HG03135 (cell line): ENCODE results near the gene PDGFC.
A peak's percentile ranks its signal among the peaks of the same experiment; 100 is the strongest.

Experiments
- ATAC-seq: cut with Tn5 transposase; IDR thresholded peaks from one replicate; pipeline ENCODE4 v1.9.1; 2021; ENCODE audit warnings: mild to moderate bottlenecking, moderate library complexity; ENCODE audit not compliant: unreplicated experiment

Gene PDGFC

DNA sequence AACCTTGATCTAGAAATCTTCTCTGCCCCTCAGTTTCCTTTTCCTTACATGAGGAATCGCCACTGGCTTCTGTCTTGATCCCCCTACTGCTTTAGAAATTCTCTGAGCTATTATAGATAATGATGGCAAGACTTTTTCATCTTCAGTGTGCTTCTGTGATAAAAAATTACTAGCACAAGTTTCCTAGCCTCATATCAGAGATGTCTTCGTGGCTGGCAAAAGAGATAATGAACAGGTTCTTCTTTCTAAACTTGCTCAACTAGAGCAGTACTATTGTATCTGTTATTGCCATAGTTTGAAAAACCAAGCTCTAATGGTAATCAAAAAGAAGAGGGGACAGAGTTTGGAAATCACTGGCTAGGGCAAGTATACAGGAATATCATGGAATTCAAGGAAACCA is 4.1 kb upstream of the PDGFC start:
- ATAC-seq = no peak

GRCh38 chr4:156974264-156974663 is 2.7 kb upstream of the PDGFC start:
- no peak for ATAC-seq

DNA sequence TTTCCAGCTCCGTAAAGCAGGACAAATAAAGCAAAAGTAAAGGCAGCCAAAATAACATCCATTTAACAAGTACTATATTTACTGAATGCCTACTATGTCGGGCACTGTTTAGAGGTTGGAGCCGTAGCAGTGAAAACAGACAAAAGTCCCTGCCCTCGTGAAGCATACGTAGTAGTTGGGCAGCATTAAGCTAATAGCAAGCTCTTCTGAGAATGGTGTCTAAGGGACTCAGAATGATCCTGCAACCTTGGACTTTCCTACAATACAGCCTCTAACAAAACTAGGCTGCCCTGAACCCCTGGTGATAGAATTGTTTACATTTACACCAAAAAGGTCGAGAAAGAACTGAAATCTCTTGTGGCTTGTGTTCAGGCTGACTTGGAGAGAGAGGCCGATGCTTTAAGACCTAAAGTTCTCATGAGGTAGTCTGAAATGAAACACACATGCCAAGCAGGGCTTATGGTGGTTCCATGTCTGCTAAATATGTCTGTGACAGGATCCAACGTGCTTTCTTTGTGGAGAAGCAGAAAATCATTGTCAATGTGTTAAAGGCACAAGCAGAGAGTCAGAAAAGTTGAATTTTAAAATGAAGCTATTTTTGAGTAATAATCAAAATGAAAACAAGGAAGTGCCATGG is 898 bp upstream of the PDGFC start:
- no peak for ATAC-seq

GRCh38 chr4:156971165-156971675 is 379 bp downstream of the PDGFC start:
- no peak for ATAC-seq

GRCh38 chr4:156970501-156971164 is 966 bp downstream of the PDGFC start:
- ATAC-seq = no peak

DNA sequence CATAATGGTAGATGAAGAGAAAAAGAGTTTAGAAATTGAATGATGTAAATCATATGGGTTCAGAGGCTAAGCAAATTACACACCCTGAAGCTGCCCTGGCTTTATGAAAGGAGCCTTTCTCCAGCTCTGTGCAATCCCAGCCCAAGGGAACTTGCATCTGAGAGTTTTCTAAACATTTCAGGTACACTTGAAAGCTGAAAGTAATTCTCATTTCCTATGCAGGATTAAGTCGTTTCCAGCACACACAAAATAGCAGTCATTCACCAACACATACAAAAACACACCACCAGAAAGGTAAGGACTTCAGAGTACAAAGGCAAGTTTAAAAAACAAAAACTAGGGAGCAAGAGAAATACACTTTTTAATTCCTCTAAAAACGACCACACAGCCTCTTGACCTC is 1.7 kb downstream of the PDGFC start:
- no peak for ATAC-seq

- ATAC-seq = no peak
Observed at GRCh38 chr4:156969101-156969500, 2.5 kb downstream of the PDGFC start.

DNA sequence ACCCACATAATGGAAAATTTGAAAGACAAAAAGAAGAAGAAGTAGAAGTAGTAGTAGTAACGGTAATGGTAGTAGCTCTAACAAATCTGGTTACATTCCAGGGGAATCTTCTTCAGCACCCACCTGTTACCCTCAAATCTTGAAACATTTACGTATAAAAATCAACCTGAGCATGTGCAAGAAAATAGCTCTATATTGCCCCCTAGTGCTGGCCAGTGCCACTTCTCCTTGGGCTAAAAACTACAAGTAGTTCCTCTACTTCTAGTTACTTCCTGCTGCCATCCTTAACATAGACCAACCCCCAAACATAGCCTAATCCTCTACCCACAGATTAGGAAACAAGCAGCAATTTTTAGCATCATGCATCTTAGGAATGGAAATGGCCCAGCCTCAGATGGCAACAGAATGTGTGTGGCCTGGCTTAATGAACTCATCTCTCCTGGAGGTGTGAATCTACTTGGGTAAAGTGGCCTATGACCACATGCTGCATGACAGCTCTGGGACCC is 3.1 kb downstream of the PDGFC start:
- ATAC-seq = peak; percentile 63

DNA sequence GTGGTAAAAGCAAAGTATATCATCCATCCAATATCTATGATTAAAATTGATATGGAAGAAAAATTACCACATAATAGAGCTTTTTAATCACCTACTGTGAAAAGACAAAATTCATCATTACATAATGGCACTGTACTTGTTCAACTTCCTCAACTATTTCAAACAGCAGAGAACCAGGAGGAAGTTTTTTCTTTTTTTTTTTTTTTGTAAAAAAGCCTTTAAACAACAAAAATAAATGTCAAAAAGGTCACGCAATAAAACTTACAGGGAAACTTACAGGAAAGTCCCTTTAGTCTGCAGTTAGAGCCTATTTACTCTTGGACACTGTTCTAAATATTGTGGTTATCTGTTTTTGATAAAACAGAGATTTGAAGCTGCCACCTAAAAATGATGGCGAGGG is 4.8 kb downstream of the PDGFC start:
- ATAC-seq = no peak

DNA sequence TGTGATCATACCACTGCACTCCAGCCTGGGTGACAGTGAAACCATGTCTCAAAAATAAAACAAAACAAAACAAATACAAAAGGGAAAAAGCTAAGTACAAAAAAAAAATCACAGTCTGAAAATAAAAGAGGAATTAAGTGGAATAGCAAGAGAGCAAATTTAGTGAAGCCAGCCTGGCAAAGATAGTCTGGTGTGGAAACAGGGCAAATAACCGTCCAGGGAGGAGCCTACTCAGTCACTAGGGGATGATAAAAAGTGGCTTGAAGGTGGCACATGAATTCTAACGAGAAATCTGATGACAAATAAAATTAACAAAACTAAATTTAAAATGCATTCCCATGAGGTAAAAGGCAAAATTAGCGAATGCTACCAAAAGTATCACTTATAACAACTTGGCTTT is 8.2 kb downstream of the PDGFC start:
- ATAC-seq = no peak

GRCh38 chr4:156962528-156962974 is 9.0 kb downstream of the PDGFC start:
- no peak for ATAC-seq

GRCh38 chr4:156962058-156962358 is 9.6 kb downstream of the PDGFC start:
- no peak for ATAC-seq

GRCh38 chr4:156961196-156962057 is 10.2 kb downstream of the PDGFC start:
- no peak for ATAC-seq

DNA sequence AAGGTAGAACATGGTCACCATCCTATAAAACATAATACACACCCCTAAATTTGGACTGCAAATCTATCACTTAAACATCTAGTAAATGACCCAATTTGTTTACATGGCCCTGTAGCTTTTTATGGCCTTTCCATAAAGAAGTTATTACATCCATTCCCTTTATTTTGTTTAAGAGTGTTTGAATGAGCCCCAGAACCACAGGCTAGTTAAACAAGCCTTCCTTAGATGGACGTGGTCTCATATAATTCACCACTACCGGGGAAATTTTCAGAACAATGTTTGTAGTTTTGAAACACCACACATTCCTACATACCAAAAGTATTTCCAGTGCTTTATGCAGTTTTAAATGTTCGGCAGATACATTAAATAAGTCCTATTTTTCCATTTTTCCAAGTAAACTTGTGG is 12.3 kb downstream of the PDGFC start:
- no peak for ATAC-seq

- ATAC-seq = no peak
Observed at GRCh38 chr4:156958276-156959074, 13.1 kb downstream of the PDGFC start.

DNA sequence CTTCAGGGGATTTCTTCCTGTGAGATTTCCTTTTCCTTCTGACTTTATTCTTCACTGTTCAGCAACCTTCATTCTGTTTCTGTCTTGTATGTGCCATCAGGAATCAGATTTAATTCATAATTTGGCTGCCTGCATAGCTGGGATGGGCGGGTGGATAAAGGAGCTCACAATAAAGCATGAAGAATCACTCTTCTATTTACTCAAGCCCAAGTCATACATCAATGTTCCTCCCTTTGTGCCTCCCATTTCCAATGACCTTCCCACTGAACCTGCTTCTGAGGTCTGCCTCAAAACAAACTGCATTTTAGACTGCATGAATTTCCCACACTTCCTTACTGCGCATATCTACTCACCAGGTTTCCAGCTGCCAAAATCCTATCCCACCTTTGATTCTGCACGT is 14.0 kb downstream of the PDGFC start:
- no peak for ATAC-seq

- no peak for ATAC-seq
Observed at GRCh38 chr4:156956826-156957368, 14.7 kb downstream of the PDGFC start.

- ATAC-seq = no peak
Observed at GRCh38 chr4:156956359-156956758, 15.2 kb downstream of the PDGFC start.

DNA sequence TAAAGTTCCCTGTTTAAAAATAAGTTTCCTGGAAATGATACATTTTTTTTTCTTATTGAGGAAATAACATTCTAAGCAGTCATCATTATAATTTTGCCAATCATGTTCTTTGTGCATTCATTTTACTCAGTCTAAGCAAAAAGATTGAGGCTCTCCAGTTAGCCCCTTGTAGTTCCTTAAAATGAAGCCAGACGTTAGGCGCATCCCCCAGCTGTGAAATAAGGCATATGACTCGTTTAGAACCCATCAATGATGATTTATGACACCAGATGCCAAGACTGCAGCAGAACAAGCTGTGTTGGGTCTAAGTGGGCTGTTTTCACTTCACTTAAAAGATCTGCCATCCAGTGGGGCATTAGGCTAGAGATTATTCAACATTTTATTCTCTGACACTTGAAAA is 17.0 kb downstream of the PDGFC start:
- no peak for ATAC-seq

- ATAC-seq = no peak
Observed at GRCh38 chr4:156953951-156954350, 17.6 kb downstream of the PDGFC start.

DNA sequence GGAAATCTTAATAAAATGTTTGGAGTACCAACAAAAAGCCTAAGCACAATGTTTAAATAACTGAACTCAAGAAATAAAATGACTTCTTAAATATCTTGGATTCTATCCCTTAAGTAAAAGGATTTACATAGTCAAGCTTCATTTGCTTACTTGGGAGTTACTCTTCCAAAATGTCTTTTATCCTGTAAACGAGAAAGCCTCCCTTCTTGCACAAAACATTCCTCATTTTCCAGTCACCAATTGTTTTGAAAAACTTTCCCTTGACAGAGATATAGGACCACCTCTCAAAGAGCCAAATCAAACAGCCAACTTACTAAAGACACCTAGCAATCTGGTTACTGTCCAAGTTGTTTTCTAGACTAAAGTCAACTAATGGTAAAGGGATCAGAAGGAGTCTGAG is 18.6 kb downstream of the PDGFC start:
- ATAC-seq = no peak
